GM21576 (cell line): ENCODE measurements around the gene CYP4F22.
"Not testable (repeated sequence)": the region's sequence is repeated elsewhere in the genome, so short reads cannot be mapped to it uniquely, and the experiment has no call there.

Experiments
- ATAC-seq: cut with Tn5 transposase; IDR thresholded peaks from one replicate; pipeline ENCODE4 v1.9.1; 2021; ENCODE audit warnings: mild to moderate bottlenecking, moderate library complexity; ENCODE audit not compliant: unreplicated experiment

Gene CYP4F22

DNA sequence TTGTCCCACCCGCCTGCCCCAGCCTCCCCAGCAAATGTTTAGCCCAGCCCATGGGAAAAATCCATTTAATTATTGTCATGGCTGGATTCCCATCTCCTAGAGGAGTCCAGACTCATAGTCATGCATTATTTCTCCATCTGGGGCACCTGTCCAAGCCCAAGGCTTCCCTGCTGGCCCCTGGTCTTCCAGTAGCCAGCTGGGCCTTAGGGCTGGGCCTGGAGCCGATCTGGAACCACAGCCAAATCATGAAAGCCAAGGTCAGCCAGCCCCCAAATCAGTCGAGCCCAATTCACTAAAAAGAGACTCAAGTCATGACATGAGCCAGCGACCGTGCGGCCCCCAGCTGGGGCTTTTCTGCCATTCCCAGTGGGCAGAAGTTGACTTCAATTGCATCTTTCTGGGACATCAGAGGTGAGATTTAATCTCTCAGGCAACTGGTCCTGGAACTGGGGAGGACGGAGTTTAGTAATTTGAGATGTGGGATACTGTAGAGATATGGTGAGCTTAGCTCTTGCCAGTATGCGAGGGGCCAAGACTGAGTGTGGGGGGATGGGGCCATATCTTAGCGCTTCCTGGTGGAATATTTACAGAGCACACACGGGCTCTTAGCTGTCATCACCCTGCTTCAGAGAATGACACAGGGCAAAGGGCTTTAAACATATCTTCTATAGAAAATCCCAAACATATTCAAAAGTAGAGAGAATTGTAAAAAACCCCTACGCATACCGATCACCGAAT is 19.7 kb upstream of the CYP4F22 start:
- no peak for ATAC-seq

GRCh38 chr19:15495151-15495550 is 13.2 kb upstream of the CYP4F22 start:
- ATAC-seq = no peak

- no peak for ATAC-seq
Observed at GRCh38 chr19:15498156-15498858, 10.0 kb upstream of the CYP4F22 start.

DNA sequence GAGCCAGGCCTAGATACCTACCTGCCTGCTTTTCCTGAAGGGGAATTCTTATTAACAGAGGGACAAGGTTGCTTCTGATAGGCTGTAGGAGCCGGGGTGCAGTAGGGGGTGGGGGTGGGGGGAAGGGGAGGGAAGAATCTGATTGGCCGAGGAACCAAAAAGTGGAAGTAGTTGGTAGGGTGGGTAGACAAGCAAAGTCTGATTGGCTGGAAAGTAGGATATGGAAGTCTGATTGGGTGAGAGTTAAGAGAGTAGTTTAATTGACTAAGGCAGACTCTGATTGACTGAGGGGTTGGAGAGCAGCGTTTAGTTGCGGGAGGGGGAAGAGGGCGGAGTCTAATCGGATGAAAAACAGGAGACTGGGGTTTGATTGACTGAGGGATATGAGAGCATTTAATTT is 9.4 kb upstream of the CYP4F22 start:
- ATAC-seq = no peak

- no peak for ATAC-seq
Observed at GRCh38 chr19:15501596-15501995, 6.7 kb upstream of the CYP4F22 start.

DNA sequence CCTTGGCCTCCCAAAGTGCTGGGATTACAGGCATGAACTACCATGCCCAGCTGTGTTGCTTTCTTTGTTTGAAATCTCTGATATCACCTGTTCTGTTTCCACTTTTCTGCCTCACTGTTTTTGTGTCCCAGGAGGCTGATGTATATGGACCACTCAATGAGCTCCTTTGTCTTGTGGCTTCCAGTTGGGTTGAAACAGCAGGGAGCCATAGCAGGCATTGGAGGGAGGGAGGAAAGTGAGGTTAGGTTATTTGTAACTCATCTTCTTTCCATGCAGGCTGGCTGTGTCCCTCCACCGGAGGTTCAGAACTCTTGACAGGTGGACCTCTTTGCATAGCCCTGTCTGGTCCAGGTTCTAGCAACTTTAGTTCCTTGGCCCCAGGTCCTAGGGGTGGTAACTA is 6.1 kb upstream of the CYP4F22 start:
- ATAC-seq = no peak

DNA sequence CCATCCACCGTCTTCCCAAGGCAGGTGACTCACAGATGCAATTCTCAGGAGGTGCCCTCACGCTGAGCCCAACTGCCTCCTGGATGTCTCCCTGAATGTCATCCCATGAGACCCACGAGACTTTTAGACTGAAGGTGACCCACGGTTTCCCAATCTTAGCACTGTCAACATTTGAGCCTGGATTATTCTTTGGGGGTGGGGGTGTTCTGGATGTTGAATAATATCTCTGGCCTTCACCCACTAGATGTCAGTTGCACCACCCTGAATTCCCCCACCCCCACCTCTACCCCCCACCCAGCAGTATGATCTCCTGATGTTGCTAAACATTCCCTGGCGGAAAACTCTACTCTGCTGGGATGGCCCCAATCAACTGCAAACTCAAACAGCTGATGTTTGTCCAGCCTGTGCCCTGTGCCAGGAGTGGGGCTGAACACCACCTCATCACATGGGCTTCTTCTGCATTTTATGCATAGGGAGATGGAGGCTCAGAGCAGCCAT is 2.2 kb upstream of the CYP4F22 start:
- no peak for ATAC-seq

DNA sequence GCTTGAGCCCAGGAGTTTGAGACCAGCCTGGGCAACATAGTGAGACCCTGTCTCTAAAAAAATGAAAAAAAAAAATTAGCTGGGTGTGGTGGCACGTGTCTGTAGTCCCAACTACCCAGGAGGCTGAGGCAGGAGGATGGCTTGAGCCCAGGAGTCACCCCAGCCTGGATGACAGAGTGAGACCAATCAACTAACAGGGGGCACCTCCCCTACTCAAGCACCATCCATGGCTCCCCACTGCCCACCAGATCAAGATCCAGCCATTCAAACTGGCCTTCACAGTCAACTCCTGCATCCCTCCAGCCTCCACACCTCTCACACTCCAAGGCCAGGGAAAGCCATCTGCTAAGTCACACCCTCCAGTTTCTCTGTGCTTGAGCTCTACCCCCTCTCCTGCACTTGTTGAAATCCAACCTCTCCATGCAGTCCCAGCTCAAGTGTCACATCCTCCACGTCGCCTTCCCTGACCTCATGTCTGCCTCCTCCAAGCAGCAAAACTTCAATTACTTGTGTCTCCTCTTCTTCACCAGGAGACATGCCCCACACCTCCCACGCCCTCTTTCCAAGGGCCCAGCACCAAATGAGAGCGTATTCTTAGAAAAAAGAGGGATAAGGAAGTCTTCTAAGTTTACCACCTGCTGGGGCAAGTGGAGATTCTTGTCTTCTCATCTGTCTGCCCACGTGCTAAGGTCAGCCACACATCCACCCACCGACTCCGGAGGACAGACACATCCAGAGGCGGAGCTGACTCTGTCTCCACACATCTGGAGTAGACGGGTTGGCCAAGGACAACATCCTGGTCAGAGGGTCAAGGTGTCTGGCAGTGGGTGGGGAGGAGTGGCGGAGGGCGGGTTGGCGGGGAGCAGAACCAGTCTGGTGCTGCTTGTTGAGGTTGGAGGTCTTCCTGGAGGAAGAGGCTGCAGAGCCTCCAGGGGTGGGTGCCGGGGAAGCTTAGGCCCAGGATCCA is 974 bp upstream of the CYP4F22 start:
- ATAC-seq = no peak

- ATAC-seq = no peak
Observed at GRCh38 chr19:15511671-15512424, 3.5 kb downstream of the CYP4F22 start.

- not testable (repeated sequence) for ATAC-seq
Observed at GRCh38 chr19:15515227-15515625, 6.9 kb downstream of the CYP4F22 start.

DNA sequence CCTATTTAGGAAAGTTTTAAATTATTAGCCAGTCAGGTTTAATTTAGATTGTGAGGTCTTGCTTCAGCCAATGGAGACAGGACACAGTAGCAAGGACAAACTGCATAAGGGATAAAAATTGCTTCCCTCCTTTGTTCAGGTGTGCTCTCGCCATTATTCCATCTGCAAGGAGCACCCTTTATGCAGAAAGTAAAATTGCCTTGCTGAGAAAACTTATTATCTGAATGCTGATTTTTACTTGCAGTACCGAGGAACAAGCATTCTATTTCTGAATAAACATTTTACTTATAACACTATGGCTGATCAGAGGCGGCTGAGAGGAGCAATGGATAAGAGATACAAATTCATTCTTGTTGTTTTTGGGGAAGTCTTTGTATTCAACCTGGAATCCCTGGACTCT is 8.0 kb downstream of the CYP4F22 start:
- no peak for ATAC-seq

- ATAC-seq = no peak
Observed at GRCh38 chr19:15517778-15518177, 9.5 kb downstream of the CYP4F22 start.

DNA sequence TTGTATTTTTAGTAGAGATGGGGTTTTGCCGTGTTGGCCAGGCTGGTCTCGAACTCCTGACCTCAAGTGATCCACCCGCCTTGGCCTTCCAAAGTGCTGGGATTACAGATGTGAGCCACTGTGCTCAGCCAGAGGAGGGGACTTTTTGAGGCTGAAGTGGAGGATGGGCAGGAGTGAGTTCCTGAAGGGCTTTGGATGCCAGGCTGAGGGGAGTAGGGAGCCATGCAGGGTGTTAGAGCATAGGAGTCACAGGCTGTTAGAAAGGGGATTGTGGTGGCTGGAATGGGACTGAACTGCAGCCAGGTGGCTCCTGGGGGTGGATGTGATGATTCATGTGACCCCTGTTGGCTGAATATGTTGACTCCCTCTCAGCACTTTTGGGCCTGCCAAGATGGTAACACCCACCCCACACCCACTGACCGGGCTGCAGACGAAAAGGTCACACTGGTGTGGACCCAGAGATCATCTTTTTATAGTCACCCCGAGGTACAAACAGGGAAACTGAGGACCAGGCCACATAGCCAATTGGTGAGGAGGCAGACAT is 11.2 kb downstream of the CYP4F22 start:
- ATAC-seq = no peak

DNA sequence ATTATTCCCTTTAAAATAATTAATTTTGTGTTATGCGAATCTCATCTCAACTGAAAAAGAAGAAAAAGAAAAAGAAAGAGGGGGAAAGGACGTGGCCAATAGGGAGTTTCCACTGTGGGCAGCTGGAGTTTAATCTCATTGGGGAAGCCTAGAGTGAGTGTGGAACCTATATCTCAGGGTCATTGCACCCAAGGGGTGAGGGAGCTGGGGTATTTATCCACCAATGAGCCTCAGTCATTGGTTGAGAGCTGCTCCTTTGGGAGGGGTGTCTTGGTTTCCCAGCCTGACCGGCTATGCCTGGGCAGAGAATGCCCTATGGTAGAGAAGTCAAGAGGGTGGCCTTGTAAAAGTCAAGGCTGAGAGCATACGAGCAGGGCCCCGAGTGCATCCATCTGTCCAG is 16.5 kb downstream of the CYP4F22 start:
- ATAC-seq = no peak

DNA sequence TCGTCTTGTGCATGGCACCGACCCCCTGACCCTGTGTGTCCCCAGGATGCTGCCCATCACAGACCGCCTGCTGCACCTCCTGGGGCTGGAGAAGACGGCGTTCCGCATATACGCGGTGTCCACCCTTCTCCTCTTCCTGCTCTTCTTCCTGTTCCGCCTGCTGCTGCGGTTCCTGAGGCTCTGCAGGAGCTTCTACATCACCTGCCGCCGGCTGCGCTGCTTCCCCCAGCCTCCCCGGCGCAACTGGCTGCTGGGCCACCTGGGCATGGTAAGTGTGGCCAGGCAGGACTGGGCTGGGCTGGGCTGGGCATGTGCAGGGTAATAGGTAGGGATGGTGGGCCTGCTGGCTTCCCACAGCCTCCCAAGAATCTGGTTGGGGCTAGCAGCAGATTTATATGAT is 17.0 kb downstream of the CYP4F22 start:
- ATAC-seq = no peak

DNA sequence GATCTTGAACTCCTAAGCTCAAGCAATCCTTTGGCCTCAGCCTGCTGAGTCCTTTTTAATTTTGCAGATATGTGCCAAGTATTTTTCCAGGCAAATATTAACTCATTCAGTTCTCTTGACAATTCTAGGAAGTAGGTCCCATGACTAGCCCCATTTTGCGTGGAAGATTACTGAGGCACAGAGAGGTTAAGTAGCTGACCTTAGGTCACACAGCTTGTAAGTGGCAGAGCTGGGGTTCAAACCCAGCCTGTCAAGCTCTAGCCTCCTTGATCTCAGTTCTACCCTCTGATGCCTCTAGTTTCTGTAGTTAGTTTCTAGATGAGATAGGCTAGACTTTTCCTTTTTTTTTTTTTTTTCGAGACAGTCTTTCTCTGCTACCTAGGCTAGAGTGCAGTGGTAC is 18.1 kb downstream of the CYP4F22 start:
- ATAC-seq = no peak

DNA sequence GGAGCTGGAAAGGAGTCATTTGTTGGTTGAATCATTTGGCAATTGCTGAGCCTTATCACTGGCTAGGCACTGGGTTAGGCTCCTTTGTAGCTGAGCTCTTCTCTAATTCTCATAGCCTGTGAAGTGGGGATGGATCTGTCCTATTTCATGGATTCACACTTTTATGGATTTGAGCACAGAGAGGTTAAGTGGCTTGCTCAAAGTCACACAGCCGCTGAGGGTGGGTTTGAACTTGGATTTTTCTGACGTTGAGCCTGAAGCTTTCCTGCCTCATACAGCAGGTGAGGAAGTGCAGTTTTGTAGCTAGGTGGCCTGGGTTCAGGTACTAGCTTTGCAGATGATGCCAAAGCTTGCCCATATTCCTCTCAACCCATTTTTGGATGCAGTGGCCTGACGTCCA is 19.4 kb downstream of the CYP4F22 start:
- no peak for ATAC-seq

DNA sequence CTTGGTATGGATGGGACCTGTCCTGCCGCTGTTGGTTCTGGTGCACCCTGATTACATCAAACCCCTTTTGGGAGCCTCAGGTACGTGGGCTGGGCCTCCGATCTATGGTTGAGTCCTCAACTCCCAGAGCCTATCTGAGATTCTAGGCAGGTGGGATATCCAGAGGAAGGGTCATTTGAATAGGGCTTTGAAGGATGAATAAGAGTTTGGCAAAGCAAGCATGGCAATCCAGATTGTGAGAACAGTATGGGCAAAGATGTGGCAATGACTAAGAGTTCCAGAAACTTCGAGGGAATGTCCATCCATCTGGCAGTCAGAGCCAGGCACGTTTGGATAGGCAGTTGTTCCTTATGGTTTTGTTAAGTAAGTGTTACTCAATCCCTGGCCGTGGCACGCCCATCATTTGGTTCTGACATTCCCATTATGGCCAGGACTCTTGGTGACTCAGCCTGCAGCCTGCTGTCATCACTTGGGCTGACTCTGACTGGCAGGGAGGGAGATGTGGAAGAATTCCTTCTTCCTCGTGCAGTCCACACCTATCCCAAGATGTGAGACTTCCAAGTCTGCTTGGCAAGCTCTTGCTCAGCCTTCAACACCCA is 21.5 kb downstream of the CYP4F22 start:
- no peak for ATAC-seq

- ATAC-seq = no peak
Observed at GRCh38 chr19:15532779-15533521, 24.6 kb downstream of the CYP4F22 start.
